CD4-positive, alpha-beta T cell treated with Interleukin-2 at 100 ng/mL for 4 hours (primary cell): Measurements from ENCODE around the gene NAA15.
"Not testable (repeated sequence)": the region's sequence is repeated elsewhere in the genome, so short reads cannot be mapped to it uniquely, and the experiment has no call there.

ENCODE experiments used
- DNase-seq: peaks from one replicate; pipeline ENCODE4 v3.0.0-alpha.2; 2020; ENCODE audit warnings: low spot score

Gene NAA15

DNA sequence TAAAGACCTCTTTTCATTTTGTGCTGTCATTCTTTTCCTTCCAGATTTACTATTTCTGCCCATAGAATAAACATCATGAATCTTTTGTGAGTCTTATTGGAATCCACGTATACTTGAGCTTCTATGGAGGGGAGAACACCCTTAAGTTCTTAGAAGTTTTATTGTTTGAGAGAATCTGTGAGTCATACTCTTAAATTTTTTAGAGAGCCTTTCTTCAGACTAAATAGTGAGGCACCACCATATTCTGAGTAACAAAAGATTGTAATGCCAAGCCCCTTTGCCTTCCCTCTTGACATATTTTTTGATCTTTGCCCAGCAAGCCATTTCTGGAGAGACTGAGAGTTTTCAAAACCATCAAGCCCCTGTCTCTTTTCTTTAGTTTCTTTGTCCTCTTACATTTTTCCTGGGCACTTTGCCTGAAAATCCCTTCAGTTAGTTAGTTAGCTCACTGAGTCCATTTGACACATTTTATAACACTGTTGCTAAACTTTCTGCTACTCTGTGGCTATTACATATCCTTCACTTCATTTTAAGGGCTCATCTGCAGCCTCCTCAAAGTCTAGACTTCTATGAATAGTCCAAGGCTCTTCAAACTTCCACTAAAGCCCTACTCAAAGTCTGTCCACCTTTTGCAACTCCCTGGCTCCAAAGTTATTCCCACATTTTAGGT is 66.3 kb downstream of the NAA15 start:
- DNase-seq: no peak

DNA sequence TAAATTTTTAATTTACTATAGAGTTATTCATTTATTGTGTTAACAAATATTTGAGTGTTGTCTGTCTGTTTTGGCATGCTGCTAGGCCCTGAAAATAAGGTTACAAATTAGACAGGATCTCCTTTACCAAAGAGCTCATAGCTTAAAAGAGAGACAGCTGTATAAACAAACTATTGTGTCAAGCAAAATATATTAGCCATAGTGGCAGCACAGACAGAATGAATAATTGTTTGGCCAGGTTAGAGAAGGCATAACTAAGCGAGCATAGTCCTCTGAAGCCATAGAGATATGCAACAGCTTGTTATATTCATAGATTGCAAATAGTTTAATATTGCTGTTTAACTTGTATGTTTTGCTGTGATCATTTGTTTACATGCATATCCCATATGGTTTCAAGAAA is 67.7 kb downstream of the NAA15 start:
- no peak for DNase-seq

DNA sequence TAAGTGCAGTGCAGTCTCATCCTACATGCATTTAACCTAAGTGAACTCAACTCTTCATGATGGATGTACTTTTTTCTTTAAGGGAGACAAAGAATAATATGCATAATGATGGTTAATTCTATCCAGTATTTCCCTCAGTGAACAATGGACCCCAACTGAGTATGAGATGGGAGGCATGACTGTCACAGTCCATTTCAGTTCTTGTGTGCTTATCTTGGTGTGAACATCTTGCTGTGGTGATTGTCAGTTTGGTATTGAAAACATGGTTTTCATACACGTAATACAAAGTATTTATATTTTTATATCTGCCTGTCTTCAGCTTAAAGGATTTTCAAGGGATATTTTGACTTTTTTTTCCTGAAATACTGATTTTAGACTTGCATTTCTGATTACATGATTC is 72.9 kb downstream of the NAA15 start:
- DNase-seq: no peak

DNA sequence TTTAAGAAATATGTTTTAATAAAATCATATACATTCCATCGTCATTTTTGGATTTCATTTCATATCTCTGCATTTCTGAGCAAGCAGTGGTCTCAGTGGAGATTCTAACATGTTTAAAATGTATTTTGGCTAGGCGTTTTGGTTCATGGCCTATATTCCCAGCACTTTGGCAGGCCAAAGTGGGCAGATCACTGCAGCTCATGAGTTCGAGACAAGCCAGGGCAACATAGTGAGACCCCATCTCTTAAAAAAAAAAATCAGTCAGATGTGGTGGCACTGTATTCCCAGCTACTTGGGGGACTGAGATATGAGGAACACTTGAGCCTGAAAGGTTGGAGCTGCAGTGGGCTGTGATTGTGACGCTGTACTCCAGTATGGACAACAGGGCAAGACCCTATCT is 85.1 kb downstream of the NAA15 start:
- no peak for DNase-seq

DNA sequence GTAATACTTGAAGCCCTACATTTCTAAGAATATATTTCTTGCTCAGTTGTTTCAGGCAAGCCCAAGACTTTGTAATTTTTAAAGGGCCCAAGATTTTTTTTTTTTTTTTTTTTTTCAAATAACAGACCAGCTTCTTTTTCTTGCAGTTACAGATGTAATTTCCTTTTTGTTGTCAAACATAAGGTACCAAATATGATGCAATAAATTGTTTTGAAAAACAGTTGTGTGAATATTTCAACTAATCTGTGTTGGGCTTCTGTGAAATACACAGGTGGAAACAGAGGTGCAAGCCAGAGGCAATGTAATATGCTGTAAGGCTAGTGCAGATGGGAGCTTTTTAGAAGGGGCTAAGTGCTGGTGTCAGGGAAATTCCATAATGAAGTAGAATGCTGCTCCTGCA is 87.8 kb downstream of the NAA15 start:
- DNase-seq: no peak

DNA sequence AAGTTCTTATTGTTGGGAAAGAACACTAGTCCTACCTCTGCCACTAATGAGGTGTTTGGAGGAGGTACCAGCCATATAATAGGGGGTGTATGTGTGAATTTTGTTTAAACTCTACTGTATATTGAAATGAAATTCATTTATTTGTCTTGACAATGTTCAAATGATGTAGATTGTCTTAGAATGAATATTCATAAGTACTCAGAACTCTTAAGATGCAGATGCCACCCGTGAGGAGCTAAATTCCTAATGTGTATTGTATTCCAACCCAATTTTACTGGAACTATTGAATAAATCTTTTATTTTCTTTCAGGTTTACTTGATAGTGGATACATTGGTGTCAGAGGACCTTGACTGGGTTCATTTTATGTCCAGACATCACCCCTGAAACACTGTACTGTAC is 88.7 kb downstream of the NAA15 start:
- no peak for DNase-seq

DNA sequence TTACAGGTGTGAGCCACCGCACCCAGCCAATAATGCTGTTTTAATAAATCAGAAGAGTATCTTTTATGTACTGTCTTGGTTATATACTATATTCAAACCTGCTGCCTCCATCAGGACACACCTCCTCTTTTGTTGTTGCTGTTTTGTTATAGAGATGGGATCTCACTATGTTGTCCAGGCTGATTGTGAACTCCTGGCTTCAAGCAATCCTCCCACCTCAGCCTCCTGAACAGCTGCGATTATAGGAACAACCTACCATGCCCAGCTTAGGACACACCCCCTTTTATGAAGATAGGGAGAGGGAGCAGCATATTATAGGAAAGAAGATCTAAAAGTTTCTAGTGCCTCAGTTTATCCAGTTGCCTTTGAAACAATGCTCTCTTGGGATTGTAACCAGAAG is 90.4 kb downstream of the NAA15 start:
- no peak for DNase-seq

DNA sequence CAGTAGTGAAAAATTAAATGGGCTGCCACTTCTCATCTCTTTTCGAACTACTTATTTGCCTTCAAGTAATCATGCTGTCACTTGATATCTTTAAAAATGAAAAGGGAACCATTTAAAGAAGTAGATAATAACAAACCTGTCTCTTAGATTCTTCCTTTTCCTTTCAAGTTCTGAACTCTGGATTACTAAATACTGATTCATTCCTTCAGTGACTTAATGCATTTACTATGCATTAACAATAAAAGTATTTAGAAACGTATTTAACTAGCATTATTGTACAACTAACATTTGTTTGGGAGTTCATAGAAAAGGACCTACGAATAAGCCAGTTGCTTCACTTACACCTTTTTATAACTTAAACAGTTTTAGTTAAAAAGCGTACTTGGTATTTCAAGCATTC is 91.5 kb downstream of the NAA15 start:
- no peak for DNase-seq

DNA sequence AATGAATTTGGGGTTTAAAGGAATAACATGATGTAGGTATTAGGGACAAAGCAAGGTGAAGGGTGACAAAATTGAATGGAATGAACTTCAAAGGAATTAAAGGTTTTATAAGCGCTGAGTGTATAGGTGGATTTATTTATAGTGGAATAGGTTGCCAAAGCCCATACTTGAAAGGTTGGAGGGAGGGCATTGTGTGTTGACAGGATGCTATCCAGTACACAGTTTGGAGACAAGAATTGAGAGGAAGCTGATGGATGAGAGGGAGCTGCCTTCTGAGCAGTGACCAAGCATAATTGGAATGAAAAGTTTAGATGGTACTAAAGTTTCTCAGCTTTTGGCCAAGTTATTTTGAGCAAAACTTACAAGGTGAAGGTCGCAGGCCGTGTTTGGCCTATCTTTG is 100.1 kb downstream of the NAA15 start:
- DNase-seq: no peak

DNA sequence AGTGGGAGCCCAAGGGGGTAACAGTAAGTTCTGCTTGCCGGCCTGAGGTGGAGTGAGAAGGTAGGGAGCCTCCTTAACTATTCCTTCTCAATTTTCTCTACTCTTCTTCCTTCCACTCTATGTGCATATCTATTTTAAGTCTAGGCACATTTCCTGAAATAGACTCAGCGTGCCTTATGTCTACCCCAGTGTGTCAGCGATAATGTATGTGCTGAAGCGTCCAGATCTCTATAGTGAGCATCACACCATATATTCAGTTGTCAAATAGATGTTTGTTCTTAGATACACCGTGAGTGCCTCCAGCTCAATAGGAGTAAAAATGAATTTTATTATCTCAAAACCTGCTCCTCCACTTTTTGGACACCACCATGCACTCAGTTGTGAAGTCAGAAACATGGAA is 101.1 kb downstream of the NAA15 start:
- no peak for DNase-seq

DNA sequence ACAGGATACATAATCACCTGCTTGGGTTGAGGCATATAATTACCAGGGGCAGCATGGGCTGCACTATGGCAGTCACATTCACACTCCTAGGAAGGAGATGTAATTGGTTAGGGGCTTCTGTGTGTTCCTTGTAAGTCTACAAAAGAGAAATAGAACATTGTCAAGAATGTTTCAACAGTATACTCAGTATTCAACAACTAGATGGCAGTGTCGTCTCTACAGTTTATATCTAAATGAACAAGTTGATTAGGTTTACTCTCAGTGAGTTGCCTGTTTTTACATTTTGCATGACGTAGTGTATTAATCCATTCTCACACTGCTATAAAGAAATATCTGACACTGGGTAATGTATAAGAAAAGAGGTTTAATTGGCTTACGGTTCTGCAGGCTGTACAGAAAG is 102.2 kb downstream of the NAA15 start:
- DNase-seq: no peak

DNA sequence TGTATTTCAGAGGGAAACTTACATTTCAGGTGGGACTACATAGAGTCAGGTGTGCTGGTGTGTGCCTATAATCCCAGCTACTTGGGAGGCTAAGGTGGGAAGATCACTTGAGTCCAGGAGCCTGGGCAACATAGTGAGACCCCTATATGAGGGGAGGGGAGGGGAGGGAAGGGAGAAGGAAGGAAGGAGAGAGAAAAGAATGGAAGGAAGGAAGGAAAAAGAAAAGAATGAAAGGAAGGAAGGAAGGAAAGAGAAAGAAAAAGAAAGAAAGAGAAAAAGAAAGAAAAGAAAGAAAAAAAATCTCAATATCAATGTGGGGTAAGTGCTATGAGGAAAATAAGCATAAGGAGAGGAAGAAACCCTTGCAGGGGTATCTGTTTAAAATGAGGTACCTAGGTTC is 109.0 kb downstream of the NAA15 start:
- no peak for DNase-seq

DNA sequence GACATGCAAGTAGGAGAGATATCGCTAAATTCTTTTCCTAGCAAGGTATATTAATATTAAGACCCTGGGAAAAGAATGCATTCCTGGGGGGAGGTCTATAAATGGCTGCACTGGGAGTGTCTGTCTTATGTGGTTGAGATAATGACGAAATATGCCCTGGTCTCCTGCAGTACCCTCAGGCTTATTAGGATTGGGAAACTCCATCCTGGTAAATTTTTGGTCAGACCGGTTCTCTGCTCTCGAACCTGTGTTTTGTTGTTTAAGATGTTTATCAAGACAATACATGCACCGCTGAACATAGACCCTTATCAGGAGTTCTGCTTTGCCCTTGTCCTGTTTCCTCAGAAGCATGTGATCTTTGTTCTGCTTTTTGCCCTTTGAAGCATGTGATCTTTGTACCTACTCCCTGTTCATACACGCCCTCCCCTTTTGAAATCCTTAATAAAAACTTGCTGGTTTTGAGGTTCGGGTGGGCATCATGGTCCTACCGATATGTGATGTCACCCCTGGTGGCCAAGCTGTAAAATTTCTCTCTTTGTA is 113.4 kb downstream of the NAA15 start:
- DNase-seq: not testable (repeated sequence)

DNA sequence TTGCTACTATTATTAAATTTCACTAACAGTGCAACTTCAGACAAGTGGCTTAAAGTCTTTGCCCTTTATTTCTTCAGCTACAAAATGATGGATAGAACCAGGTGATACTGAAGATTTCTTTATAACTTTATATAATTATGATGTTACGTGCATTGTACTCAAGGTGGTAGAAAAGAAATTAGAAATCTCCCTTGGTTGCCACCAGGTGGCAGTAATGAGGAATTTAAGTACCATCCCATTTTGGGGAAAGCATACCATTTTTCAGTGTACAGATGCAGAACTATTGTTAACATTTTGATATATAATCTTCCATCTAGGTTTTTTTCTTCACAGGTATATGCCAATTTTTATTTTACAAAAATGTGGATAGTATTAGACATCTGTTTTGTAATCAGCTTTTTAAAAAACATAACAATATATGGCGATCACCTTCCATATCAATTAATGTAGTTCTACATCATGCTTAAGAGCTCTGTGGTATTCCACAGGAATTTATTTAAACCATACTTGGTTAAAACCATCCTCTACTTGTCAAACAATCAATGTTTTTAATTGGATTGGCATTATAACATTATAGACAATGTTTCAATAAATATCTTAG is 114.9 kb downstream of the NAA15 start:
- peak; percentile 54 for DNase-seq

DNA sequence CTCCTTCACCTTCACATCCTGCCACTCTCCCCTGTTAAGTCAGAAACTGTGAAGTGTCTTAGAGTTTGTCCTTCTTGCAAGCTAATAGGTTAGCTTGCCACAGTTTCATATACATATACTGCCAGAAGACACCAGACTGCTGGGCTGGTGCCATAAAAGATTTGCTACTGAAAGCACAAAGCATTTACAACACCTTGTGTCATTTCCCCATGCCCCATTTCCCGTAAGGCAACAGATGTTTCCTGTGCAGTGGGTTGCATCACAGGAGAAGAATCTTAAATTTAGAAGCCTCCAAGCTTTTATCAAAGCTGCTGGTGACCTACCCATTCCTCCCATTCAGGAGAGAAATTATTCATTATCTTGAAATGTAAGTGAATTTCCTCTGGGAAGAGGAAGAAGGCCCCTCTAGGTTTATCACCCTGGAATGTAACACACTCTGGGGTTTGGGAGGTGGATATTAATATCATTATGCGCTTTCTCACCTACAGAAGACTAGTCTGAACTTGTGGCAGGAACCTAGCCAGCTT is 118.1 kb downstream of the NAA15 start:
- DNase-seq: peak; percentile 4

DNA sequence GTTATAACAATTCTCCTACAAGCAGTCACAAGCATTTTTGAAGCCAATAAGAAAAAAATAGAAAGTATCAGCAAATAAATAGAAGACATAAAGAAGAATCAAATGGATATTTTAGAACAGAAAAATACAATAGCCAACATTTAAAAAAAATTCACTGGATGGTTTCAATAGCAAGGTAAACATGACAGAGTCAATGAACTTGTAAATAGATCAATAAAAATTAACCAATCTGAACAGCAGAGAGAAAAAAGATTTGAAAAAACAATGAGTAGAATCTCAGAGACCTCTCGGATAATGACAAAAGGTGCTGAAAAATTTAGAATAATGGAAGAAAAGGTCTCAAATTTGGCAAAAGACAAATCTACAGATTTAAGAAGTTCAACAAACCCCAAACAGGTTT is 119.3 kb downstream of the NAA15 start:
- no peak for DNase-seq

DNA sequence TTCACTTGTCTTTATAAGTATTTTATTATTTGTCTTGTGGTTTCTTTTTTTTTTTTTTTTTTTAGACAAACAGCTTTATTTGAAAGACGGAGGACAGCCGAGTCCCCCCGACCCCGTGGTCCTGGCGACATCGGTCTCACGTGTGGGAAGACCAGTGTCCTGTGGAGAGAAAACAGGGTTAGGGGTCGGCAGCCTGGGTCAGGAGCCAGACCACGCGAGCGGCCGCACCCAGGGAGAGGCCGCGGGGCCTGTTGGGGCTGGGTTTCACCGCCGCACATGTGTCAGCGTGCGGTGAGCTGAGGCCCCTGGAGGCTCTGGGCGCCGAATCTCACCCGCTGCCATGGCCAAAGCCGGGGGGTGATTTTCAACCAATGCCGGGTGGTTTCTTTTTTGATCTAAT is 134.8 kb downstream of the NAA15 start:
- no peak for DNase-seq

DNA sequence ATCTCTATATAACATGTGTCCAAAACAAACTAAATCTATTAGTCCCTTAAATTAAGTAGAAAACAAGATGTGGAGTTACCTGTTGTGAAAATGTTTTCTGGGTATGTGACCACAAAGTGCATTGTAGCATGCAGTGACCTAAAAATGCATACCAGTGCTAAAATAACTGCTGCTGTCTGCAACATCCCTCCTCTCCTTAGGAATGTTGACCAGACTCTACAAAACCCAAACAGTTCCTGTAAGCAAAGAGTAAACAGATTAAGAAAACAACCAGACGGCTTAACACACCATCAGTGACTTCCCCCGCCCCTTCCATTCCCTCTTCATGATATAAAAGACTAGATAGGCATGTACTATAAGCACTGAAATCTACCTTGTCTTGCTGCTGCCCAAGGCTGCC is 136.8 kb downstream of the NAA15 start:
- DNase-seq: no peak

DNA sequence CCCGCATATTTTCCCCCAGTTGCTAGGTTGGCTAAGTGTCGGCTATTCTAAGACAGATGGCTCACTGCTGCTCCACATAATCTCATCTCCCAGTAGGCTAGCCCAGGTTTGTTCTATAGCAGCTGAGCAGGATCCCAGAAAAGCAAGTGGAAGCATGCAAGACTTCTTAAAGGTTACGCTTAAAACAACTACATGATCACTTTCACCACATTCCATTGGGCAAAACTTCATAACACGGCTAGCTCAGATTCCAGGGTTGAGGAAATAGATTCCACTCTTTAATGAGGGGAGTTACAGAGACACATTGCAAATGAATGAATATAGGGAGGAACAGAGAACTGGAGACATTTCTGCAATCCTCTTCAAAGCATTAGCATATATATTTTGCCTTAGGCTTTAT is 139.7 kb downstream of the NAA15 start:
- DNase-seq: no peak

DNA sequence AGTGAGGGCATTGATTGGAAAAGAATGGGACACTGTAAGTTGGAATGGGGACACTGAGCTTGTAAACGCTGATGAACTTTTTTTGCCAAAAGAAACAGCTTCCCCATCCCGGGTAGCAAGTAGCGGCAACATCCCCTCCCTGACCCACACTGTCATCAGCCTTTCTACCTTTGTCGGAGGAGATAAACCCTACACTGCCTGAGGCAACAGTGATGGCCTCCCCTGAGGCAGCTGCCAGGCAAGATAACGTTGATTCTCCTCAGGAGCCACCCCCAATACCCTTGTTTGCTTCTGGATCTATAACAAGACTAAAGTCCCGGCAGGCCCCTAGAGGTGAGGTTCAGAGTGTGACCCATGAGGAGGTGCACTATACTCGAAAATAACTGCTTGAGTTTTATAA is 142.4 kb downstream of the NAA15 start:
- DNase-seq: no peak

DNA sequence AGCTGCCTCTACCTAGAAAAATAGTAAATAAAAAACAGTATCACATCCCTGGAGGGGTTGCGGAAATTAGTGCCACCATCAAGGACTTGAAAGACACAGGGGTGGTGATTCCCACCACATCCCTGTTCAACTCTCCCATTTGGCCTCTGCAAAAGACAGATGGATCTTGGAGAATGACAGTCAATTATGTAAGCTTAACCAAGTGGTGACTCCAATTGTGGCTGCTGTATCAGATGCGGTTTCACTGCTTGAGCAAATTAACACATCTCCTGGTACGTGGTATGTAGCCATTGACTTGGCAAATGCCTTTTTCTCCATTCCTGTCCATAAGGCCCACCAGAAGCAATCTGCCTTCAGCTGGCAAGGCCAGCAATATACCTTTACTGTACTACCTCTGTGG is 143.6 kb downstream of the NAA15 start:
- DNase-seq: not testable (repeated sequence)

DNA sequence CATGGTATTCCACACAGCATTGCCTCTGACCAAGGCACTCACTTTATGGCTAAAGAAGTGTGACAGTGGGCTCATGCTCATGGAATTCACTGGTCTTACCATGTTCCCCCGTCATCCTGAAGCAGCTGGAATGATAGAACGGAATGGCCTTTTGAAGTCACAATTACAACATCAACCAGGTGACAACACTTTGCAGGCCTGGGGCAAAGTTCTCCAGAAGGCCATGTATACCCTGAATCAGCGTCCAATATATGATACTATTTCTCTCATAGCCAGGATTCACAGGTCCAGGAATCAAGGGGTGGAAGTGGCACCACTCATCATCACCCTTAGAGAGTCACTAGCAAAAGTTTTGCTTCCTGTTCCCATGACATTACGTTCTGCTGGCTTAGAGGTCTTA is 145.8 kb downstream of the NAA15 start:
- not testable (repeated sequence) for DNase-seq

DNA sequence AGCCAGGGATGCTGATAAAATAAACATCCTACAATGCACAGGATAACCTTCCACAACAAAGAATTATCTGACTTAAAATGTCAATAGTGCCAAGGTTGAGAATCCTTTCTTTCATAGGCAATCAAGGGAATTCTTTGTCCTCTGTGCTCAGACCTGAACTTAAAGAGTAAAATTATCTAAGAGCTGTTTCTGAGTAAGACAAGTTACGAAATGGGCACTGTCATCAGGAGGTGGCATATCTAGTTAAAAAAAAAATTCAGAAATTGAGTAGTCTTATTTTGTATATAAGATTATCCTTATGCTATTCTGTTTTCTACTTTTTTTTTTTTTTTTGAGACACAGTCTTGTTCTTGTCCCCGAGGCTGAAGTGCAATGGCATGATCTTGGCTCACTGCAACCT is 149.3 kb downstream of the NAA15 start:
- DNase-seq: no peak

DNA sequence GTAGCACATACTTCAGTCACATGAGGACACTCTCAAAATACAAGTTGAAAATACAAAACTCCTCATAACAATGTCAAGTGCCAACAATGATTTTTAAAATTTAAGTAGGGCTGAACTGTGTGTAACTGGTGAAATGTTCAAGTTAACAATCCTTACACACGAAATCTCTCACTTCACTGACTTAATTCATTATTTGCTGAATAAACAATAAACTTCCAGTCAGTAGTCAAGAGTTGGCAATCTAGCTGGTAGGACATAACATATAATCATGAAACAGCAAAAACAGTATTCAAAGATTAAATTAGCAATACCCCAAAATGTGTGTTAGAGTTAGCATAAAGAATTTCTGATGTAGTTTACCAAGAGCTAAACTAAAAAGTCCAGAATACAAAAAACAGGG is 150.7 kb downstream of the NAA15 start:
- no peak for DNase-seq
